Kidney epithelial cell (primary cell): ENCODE results near the gene CRLF3. TPM values are rescaled to one million over a fixed set of nuclear protein-coding genes. Genes with fewer than 3 reads are reported as not detected.

Experiments
- DNase-seq: peaks from one replicate; pipeline ENCODE4 v3.0.0-alpha.2; 2010; ENCODE audit warnings: low read depth
- H3K27me3 ChIP-seq: 2 replicates; pipeline ENCODE4 v1.6.0; 2011; ENCODE audit warnings: low read length; ENCODE audit not compliant: control insufficient read depth, insufficient read depth
- H3K36me3 ChIP-seq: 2 replicates; pipeline ENCODE4 v1.5.1; 2011; ENCODE audit warnings: low read length; ENCODE audit not compliant: control insufficient read depth, insufficient read depth
- H3K4me3 ChIP-seq: 2 replicates; pipeline ENCODE4 v1.5.1; 2011; ENCODE audit warnings: low read depth, mild to moderate bottlenecking, control low read depth, low read length
- CTCF ChIP-seq: IDR thresholded peaks from 2 replicates; pipeline ENCODE4 v1.5.1; 2011; ENCODE audit warnings: mild to moderate bottlenecking, moderate library complexity, low read length, control low read depth, inconsistent platforms; ENCODE audit not compliant: insufficient read depth, poor library complexity, severe bottlenecking
- total RNA-seq: library from RNA; depleted of rRNA; stranded (reverse); fragments of >200 nt; gene quantifications from 2 replicates; pipeline ENCODE4 v1.2.3, GENCODE V29; 2015

The CRLF3 gene
- total RNA-seq, 1 donor from 2014 or later: 11.7 TPM

GRCh38 chr17:30848021-30848420 is 23.5 kb upstream of the CRLF3 start:
- DNase-seq: no peak
- Histone ChIP-seq H3K4me3 (no peak overlapping the region), H3K36me3 (no peaks in the 10 kb centered on the region), H3K27me3 (no peaks in the 10 kb centered on the region)
- no peak for TF ChIP-seq CTCF

- Histone ChIP-seq H3K36me3 (no peaks in the 10 kb centered on the region), H3K27me3 (no peaks in the 10 kb centered on the region), H3K4me3 (no peak overlapping the region)
- no peak for TF ChIP-seq CTCF
- DNase-seq: no peak
These were observed 16.3 kb upstream of the CRLF3 start for GRCh38 chr17:30840771-30841170.

- Histone ChIP-seq H3K36me3 (no peaks in the 10 kb centered on the region), H3K27me3 (no peaks in the 10 kb centered on the region), H3K4me3 (no peak overlapping the region)
- no peak for DNase-seq
- TF ChIP-seq CTCF: no peak
These were observed 13.8 kb upstream of the CRLF3 start for GRCh38 chr17:30838202-30838807.

GRCh38 chr17:30832438-30833124 is 8.1 kb upstream of the CRLF3 start:
- Histone ChIP-seq H3K4me3 (peak overlapping the region; percentile 57), H3K27me3 (no peaks in the 10 kb centered on the region), H3K36me3 (no peaks in the 10 kb centered on the region)
- no peak for TF ChIP-seq CTCF
- DNase-seq: no peak

GRCh38 chr17:30831663-30832437 is 7.4 kb upstream of the CRLF3 start, which contains the start of gene ATAD5:
Gene ATAD5, plus strand, starts transcription at chr17:30831966. Its CDS starts 382 bp downstream, at chr17:30832348.
- Histone ChIP-seq H3K36me3 (no peaks in the 10 kb centered on the region), H3K27me3 (no peaks in the 10 kb centered on the region), H3K4me3 (peak within 1 kb of the TSS; percentile 57)
- TF ChIP-seq CTCF: no peak
- DNase-seq: peak; percentile 79
